Hepatocyte (in vitro differentiated cells): ENCODE data around the gene PAPPA. TPM values are rescaled to one million over a fixed set of nuclear protein-coding genes. Genes with fewer than 3 reads are reported as not detected.

Experiments used
- DNase-seq: peaks from one replicate; pipeline ENCODE4 v3.0.0-alpha.2; 2016; ENCODE audit warnings: low spot score
- H2AFZ ChIP-seq: fragments of 200-600 bp; sonication (generic); 2 replicates; pipeline ENCODE4 v1.6.0; 2016; ENCODE audit warnings: antibody characterized with exemption, mild to moderate bottlenecking
- H3K27ac ChIP-seq: fragments of 200-600 bp; sonication (generic); 2 replicates; pipeline ENCODE4 v1.5.1; 2016; ENCODE audit warnings: mild to moderate bottlenecking
- H3K27me3 ChIP-seq: fragments of 200-600 bp; sonication (generic); 2 replicates; pipeline ENCODE4 v1.6.1; 2016
- H3K36me3 ChIP-seq: fragments of 200-600 bp; sonication (generic); replicated peaks from 2 replicates; pipeline ENCODE4 v1.5.1; 2016; ENCODE audit warnings: low read depth; ENCODE audit not compliant: insufficient read depth
- H3K4me1 ChIP-seq: fragments of 200-600 bp; sonication (generic); 2 replicates; pipeline ENCODE4 v1.5.1; 2016; ENCODE audit warnings: mild to moderate bottlenecking, moderate library complexity; ENCODE audit not compliant: insufficient read depth
- H3K4me2 ChIP-seq: fragments of 200-600 bp; sonication (generic); 2 replicates; pipeline ENCODE4 v1.6.0; 2016
- H3K4me3 ChIP-seq: fragments of 200-600 bp; sonication (generic); 2 replicates; pipeline ENCODE4 v1.5.1; 2016; ENCODE audit warnings: mild to moderate bottlenecking
- H3K79me2 ChIP-seq: fragments of 200-600 bp; sonication (generic); 2 replicates; pipeline ENCODE4 v1.6.0; 2017; ENCODE audit warnings: mild to moderate bottlenecking
- H3K9me2 ChIP-seq: fragments of 200-600 bp; sonication (generic); replicated peaks from 2 replicates; pipeline ENCODE4 v1.6.0; 2017; ENCODE audit warnings: mild to moderate bottlenecking; ENCODE audit not compliant: insufficient read depth
- H3K9me3 ChIP-seq: fragments of 200-600 bp; sonication (generic); 2 replicates; pipeline ENCODE4 v1.5.1; 2016; ENCODE audit warnings: low read depth, mild to moderate bottlenecking
- H4K20me1 ChIP-seq: fragments of 200-600 bp; sonication (generic); 2 replicates; pipeline ENCODE4 v1.6.0; 2016; ENCODE audit warnings: mild to moderate bottlenecking; ENCODE audit not compliant: insufficient read depth, poor library complexity, severe bottlenecking
- CTCF ChIP-seq: fragments of 200-600 bp; sonication (generic); IDR thresholded peaks from 2 replicates; pipeline ENCODE4 v1.5.1; 2016; ENCODE audit warnings: antibody characterized with exemption, mild to moderate bottlenecking; ENCODE audit not compliant: poor library complexity
- EZH2 ChIP-seq: fragments of 200-600 bp; sonication (generic); IDR thresholded peaks from 2 replicates; pipeline ENCODE4 v1.6.1; 2016; ENCODE audit warnings: antibody characterized with exemption, mild to moderate bottlenecking, borderline replicate concordance
- EZH2phosphoT487 ChIP-seq: fragments of 200-600 bp; sonication (generic); IDR thresholded peaks from one replicate; pipeline ENCODE4 v1.6.1; 2018; ENCODE audit warnings: antibody characterized with exemption, mild to moderate bottlenecking, low read depth, moderate library complexity; ENCODE audit not compliant: unreplicated experiment, severe bottlenecking
- WGBS: methylation state at CpG from one replicate; pipeline ENCODE4 v1.1.6; 2016; ENCODE audit warnings: low lambda C conversion rate; ENCODE audit errors: missing lambda C conversion rate; 5-methylcytosine and 5-hydroxymethylcytosine counted together
- polyA plus RNA-seq: library from polyadenylated mRNA; unstranded; fragments of >200 nt; fragmentation: Nextera tagmentation; extraction: Ambion mirVana; gene quantifications from 2 replicates; pipeline ENCODE4 v1.2.1, GENCODE V29; 2016
- total RNA-seq: library from RNA; depleted of rRNA; stranded (reverse); fragments of >200 nt; gene quantifications from 2 replicates; pipeline ENCODE4 v1.2.3, GENCODE V29; 2014

Gene PAPPA
- total and polyA plus RNA-seq, 2 experiments from 2014 or later, result 2.8 to 12.3 TPM

DNA sequence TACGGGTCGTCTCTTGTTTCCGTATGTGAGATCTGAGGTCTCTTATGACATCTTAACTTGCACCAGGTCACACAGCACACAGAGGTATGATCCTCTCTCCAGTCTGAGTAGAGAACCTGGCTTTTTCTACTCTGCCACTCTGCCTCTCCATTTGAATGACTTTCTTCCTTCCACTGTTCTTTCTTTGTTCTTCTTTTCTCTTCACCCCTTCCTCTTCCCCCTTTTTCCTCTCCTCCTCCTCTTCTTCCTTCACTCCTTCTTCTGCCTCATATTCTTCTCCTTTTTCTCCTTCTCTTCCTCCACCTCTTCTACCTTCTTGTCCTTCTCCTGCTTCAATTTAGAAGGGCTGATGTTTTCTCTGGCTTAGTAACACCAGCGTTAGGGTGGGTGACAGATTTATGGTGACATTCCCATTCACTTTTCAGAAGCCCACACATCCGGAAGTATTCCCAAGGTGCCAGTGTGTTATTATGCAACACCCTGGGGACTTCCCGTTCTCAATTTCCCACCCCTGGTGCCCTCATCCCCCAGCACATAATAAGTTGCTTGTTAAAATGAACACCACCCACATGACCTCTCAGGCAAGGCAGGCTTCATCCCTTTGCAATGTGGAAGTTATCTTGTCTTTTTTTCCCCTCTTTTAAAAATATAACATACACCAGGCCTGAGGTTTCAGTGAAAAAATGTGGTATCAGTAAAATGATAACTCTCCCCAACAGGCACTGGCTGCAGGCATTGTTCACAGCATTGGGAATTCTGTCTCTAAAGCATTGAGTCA, 122.0 kb downstream of the PAPPA start:
- H2AFZ ChIP-seq, result no peak overlapping the region
- H3K36me3 ChIP-seq, result no peaks in the 10 kb centered on the region
- H3K9me3 ChIP-seq, result no peaks in the 10 kb centered on the region
- no peak for DNase-seq
- H3K4me1 ChIP-seq, result peaks cover 11% of the 10 kb centered on the region
- H3K27me3 ChIP-seq, result no peaks in the 10 kb centered on the region
- WGBS, result 54% methylated on average over 6 of the region's 6 CpGs
- H3K79me2 ChIP-seq, result no peaks in the 10 kb centered on the region
- TF ChIP-seq EZH2, result no peak
- TF ChIP-seq EZH2phosphoT487, result no peak
- no peak for TF ChIP-seq CTCF
- H3K9me2 ChIP-seq, result no peaks in the 10 kb centered on the region
- H3K4me3 ChIP-seq, result no peak overlapping the region
- no peaks in the 10 kb centered on the region for H4K20me1 ChIP-seq
- no peak overlapping the region for H3K4me2 ChIP-seq
- peak overlapping the region; percentile 9 for H3K27ac ChIP-seq

- peaks cover 11% of the 10 kb centered on the region for H3K4me1 ChIP-seq
- H3K27me3 ChIP-seq, result no peaks in the 10 kb centered on the region
- H3K27ac ChIP-seq, result no peak overlapping the region
- DNase-seq, result no peak
- no peaks in the 10 kb centered on the region for H4K20me1 ChIP-seq
- H3K79me2 ChIP-seq, result no peaks in the 10 kb centered on the region
- no peaks in the 10 kb centered on the region for H3K9me3 ChIP-seq
- no peaks in the 10 kb centered on the region for H3K9me2 ChIP-seq
- H3K4me2 ChIP-seq, result no peak overlapping the region
- H2AFZ ChIP-seq, result no peak overlapping the region
- TF ChIP-seq CTCF (no peak), EZH2phosphoT487 (no peak), EZH2 (no peak)
- no peaks in the 10 kb centered on the region for H3K36me3 ChIP-seq
- no peak overlapping the region for H3K4me3 ChIP-seq
These were observed 122.6 kb downstream of the PAPPA start for GRCh38 chr9:116276196-116276493.

GRCh38 chr9:116276651-116277121, 123.1 kb downstream of the PAPPA start:
- 38% methylated on average over 10 of the region's 10 CpGs for WGBS
- no peaks in the 10 kb centered on the region for H3K36me3 ChIP-seq
- H3K4me2 ChIP-seq, result no peak overlapping the region
- H3K27ac ChIP-seq, result no peak overlapping the region
- H3K79me2 ChIP-seq, result no peaks in the 10 kb centered on the region
- peaks cover 10% of the 10 kb centered on the region for H3K4me1 ChIP-seq
- H3K4me3 ChIP-seq, result no peak overlapping the region
- TF ChIP-seq EZH2, result no peak
- no peak for TF ChIP-seq CTCF
- no peak for TF ChIP-seq EZH2phosphoT487
- no peaks in the 10 kb centered on the region for H3K9me3 ChIP-seq
- H2AFZ ChIP-seq, result no peak overlapping the region
- no peaks in the 10 kb centered on the region for H3K9me2 ChIP-seq
- no peaks in the 10 kb centered on the region for H4K20me1 ChIP-seq
- no peaks in the 10 kb centered on the region for H3K27me3 ChIP-seq
- no peak for DNase-seq
